GM19324 (cell line): Measurements from ENCODE around the gene FAM47C.
"Not testable (repeated sequence)": the region's sequence is repeated elsewhere in the genome, so short reads cannot be mapped to it uniquely, and the experiment has no call there.

Experiments
- ATAC-seq: cut with Tn5 transposase; IDR thresholded peaks from one replicate; pipeline ENCODE4 v1.9.1; 2021; ENCODE audit warnings: mild to moderate bottlenecking, moderate library complexity; ENCODE audit not compliant: unreplicated experiment, low FRiP score

The FAM47C gene

DNA sequence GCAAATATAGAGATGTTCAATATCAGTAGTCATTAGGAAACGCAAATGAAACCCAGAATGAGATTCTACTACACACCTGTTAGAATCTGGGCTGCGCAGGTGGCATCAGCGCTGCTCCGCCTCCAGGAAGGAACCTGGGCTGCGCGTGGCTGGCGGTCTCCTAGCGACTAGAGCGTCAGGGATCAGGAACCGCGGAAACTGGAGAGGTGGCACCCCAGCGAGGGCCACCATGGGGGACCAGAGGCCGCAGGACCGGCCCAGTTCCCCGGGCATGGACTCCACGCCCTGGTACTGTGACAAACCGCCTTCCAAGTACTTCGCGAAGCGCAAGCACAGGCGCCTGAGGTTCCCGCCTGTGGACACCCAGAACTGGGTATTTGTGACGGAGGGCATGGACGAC, at the start of gene FAM47C:
Gene FAM47C (plus strand): TSS at position 185 of the 400 bp plus-strand sequence. CDS start 45 bp downstream, at position 230.
- not testable (repeated sequence) for ATAC-seq

DNA sequence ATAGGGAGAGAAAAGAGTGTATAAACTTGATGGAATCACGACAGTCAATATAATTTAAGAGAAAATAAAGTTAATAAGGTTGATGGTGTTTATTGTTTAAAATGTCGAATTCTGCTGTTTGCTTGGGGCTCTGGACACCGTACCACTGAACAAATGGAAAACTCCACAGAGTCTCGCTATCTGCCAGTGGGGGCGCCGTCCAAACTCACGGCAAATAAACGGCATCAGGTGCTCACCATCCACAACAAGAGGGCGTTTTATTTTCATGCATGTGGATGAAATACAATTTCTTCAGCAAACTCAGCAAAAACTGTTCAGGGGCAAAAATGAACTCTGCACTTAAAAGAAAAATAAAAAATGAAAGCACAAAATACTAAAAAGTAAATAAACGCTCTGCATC, 46.6 kb upstream of the FAM47C start:
- ATAC-seq = no peak

DNA sequence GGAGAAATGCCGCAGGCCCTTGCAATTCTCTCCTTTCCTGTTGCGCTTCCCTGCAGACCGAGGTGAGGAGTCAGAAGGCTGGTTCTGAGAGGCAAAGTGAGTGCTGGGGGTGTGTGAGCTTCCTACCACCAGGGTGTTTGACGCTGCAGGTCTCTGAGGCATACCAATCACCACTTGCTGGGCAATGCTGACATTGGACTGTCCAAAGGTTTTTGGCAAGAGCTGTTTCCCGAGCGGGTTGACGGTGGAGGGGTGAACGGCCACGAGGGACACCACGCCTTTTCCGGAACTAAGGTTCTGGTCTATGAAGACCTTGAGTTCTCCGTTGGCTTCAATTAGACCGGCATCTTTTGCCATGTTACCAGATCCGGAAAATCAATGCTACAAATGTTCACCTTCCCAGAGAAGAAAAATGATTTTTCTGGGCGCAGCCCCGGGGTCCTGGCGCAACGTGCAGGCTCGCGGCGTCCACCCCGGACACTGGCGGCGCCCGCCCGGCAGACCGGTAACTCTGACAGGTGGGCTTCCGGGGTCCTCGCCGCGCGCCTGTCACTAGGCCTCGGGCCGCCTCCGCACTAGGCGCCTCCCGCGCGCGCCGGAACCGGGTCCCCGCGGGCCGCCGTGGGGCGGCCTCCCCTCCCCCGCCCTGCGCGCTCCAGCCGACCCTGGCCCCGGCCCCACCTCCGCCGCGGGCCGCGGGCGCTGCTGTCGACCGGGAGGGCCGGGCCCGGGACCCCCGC, 44.9 kb upstream of the FAM47C start:
- ATAC-seq = no peak

DNA sequence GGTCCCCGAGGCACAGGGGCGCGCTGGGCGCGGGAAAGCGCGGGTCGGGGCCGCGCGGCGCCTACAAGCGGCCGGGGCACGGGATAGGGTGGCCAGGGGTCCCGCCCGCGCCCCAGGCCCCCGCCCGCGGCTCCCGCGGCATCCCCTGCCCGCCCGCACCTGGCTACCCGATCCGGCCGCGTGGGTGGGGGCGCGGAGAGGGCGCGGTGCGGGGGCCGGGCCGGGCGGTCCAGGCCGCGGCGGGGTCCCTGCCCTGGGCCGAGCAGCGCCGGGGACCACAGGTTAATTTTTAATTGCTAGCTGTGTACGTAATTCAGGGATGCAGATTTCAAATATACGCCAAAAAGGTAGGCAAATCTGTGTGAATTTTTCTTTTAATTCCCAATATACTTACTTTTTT, 44.3 kb upstream of the FAM47C start:
- ATAC-seq = no peak

DNA sequence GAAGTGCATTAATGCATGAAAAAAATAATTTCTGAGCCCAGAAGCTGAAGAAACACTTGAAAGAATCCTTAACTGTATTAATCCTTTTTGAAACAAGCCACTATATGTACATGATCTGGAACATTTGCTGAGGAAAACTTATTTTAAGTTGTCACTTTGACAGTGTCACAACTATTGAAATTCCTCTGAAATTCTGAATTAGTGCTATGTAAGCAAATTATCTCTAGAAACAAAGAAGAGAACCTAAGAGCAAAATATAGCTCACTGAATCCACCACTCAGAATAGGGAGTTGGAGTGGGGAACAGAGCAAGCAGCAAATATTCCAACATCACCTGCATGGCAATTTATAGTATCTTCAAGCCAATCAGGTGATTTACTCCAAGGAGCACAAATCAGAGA, 34.6 kb upstream of the FAM47C start:
- ATAC-seq = no peak

DNA sequence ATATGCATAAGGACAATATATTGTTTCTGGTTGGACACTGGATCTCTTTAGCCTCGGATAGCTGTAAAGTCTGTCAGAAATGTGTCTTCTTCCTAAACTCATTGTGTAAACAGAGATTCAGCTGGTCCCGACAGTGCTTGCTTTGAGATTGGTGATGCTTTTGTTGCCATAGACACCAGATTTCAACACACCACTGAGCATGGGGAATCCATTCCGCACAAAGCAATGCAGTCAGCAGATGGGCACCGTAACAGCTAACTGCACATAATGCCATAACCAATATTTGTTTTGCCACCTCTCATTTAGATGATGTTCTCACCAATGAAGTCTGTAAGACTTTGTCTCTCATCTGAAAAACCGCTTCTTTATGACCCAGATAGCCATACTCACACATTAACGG, 33.3 kb upstream of the FAM47C start:
- no peak for ATAC-seq

DNA sequence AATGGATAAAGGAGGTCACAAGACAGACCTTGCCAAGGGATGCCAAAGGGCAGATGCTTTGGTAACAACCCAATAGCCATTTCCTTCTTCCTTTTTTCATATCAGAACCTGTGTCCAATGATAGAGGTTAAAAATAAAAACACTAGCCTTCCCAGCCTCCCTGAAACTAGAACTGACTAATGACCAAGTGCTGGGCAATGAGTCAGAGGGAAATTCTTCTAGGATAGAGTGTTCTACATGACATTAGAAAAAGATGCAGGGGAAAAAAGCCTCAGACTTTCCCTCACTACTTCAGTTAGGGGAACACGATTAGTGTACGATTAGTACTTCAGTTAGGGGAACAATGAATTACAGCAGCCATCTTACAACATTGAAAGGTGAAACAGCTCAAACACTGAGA, 29.3 kb upstream of the FAM47C start:
- no peak for ATAC-seq

DNA sequence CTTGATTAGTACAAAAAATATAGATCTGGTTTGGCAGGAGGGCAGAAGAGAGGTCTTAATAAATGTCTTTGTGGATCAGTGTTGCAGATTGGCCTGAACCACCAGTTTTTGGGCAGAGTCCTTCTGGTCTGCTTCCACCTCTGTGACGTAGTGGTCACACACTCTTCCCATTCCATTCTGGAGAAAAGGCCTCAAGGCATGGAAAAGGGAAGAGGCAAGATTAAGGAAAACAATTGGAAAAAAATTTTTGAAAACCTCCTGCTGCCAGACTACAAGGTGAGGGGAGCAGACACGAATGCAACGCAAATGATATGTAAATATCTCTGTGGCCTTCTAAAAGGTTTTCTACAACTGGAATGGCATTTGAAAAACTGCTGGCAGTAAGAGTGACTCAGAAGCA, 24.3 kb upstream of the FAM47C start:
- ATAC-seq = no peak

DNA sequence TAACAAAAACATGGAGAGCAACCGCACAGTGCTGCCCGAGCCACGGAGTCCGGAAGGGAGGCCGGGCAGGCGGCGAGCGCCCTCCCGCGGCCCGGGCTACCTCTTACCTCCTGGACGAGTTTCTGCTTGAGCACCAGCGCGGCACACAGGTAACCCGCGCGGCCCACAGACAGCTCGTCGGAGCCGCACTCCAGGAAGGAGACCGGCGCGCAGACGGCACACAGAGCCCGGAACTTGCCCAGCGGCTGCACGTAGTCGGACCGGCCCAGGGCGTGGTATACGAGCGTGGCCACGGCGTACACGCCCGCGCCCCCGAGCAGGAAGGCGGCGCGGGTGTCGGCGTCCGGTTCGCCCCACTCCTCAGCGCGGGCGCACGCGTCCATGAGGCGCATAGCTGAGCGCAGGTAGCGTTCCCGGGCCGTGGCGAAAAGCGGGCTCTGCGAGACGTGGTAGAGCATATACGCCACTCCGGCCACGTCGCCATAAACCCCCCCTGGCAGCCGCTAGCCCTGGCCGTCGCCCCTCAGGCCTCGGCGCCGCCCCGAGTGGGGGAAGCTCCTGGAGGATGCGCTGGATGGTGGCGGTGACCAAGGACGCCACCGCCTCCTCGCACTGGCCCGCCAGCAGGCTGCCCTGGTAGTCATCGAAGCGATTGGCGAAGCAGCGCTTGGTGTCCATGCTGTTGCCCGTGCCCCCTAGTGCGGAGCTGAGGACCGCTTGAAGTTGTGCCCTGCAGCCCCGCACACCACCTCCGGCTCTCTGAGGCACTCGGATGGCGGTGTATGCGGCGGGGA, 22.6 kb upstream of the FAM47C start:
- ATAC-seq = not testable (repeated sequence)

DNA sequence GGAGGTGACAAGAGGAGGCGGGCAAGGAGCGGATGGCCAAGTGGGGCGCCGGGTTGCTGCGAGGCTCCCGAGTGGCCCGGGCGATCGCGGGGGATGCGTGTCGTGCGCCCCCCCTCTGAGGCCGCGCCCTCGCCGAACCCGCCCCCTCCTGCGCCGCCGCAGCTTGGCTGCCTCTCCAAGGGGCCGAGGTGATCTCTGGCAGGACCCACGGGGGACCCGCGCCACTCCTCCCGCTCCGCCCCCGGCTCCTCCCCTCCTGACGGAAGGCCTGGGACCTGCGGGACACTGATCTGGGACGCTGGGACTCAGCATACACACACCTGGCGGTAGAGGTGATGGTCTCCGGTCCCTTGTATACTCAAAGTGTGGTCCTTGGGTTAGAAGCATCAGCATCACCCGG, 21.9 kb upstream of the FAM47C start:
- no peak for ATAC-seq

DNA sequence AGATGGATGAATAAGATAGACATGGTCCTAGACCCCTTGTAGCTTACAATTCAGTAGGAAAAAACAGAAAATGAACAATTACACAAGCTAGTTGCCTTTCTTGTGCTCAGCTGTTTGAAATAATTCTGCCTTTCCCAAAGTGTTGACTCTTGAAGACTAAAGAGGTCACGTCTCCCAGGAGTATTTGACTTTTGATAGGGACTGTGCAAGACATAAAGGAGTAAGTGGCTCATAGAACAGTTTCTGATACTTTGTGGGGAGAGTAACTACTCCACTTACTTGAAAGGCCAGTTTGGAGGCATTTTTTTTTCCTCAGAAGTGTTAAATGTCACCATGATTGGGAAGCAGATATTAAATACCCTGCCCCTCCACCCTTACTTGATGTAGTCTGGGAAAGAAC, 21.0 kb upstream of the FAM47C start:
- ATAC-seq = not testable (repeated sequence)

DNA sequence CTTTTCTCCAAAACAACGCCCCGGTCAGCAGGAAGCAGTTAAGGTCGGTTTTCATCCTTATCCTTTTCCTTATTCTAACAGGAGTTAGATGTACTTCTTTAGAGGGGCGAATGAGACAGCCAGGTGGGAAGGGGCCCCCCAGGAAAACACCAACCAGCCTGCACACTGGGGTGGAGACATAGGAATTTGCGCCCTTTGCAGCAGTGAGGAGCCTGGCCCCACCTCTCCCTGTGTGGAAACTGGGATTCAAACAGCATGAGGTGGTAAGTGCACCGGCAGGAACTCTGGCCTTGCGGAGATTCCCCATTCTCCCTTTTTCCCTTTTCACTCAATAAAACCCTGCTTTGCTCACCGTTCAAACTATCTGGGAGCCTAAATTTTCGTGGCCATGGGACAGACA, 8.0 kb upstream of the FAM47C start:
- no peak for ATAC-seq

DNA sequence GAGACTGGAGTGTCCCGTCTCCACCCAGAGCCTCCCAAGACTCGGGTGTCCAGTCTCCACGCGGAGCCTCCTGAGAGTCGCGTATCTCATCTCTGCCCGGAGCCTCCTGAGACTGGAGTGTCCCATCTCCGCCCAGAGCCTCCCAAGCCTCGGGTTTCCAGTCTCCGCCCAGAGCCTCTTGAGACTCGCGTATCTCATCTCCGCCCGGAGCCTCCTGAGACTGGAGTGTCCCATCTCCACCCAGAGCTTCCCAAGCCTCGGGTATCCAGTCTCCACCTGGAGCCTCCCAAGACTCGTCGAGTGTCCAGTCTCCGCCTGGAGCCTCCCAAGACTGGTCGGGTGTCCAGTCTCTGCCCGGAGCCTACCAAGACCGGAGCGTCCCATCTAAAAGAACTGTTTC, 2.3 kb downstream of the FAM47C start:
- no peak for ATAC-seq

DNA sequence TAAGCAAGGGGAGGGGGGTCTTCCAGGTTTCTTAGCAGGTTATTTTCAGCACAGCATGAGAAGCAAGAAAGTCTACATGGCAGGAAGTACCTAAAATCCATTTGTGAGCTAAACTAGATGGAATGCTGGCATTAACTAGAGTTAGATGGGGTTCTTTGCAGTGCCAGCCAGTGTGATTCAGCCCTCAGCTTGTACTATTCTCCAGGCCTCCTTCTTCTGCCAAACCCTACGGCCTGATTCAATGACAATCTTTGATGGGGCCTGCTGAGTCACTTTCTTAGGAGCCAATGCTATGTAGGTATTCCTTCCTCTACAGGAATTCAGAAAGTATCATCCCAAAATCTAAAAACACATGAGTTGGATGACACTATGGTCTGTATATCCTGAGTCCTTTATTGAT, 26.1 kb downstream of the FAM47C start:
- ATAC-seq = not testable (repeated sequence)

DNA sequence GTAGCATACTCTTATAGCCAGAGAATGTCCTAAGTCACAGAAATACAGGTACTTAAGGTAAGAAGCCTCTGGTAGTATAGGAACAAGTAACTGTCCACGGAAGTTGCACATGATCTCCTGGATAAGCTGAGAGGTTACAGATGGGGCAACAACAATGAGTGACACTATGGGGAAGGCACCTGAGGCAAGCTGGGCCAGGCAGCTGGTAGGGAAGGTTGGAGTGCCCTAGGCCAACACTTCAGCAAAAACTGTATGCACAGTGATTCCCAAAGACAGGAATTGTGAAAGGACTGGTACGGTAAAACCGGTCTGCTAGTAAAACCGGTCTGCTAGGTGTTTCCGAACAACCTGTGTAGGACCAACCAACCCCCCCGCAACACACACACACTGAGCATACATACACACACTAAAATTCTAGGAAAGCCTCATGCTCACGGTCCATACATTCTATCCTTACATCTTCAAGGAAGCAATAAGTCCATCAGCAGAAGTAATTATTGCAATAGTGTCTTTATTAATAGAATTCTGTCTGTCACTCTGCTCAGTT, 28.6 kb downstream of the FAM47C start:
- ATAC-seq = not testable (repeated sequence)

DNA sequence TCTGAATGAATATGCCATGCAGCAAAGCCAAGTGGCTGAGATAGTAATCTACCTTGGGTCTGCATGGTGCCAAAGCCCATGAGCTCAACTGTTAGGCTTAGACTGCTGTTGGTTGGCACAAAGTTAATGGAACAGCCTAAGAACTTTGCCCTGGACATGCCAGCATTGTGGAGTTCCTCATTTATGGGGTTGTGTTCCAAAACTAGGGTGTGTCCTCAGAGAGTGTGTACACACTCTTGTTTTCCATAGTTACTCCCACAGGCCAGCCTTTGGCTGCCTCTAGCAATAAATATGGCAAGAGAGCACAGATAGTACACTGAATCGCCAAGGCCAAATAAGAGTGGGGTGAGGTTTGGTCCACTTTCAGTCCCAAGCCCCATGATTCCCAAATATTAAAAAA, 30.6 kb downstream of the FAM47C start:
- ATAC-seq = not testable (repeated sequence)

DNA sequence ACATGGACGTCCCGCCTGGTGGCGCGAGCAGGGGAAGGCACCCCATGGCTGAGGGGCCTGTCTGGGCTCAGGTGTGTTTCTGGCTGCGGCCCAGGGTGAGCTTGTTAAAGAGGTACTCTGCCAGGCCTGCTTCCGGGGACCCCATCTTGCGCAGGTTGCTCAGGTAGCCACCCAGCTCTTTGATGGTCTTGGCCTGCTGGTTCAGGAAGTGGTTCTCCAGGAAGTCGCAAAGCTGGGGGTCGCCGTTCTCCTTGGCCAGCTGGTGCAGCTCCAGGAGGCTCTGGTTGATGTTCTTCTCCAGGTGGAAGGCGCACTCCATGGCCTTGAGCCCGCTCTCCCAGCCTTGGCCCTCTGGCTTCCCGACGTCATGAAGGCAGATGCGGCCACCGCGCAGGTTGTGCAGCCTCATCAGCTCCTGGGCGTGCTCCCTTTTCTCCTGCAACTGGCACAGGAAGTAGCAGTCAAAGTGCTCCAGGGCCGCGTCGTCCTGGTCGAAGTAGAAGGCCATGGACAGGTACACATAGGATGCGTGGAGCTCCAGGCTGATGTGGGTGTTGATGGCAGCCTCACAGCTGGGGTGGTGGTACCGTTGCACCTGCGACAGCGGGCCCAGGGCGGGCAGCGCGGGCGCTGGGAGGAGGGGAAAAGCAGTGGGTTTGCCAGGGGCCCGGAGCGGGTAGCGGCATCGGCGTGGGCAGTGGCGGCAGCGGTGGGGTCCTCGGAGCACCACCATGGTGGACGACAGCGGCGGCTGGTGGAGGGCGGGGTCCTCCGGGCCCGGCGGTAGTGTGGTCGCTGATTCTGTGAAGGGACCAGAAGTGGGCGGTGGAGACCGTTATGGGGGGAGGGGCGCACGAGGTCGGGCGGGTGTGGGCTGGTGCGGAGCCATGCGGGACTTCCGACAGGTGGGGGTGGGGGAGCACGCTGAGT, 35.1 kb downstream of the FAM47C start:
- ATAC-seq = not testable (repeated sequence)

DNA sequence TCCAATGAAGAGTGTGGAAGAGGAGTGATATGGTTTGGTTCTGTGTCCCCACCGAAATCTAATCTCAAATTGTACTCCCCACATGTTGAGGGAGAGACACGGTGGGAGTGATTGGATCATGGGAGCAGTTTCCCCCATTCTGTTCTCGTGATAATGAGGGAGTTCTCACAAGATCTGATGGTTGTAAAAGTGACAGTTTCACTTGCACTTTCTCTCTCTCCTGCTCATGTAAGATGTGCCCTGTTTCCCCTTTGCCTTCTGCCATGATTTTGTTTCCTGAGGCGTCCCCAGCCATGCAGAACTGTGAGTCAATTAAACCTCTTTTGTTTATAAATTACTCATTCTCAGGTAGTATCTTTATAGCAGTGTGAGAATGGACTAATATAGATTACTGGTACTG, 39.6 kb downstream of the FAM47C start:
- no peak for ATAC-seq

DNA sequence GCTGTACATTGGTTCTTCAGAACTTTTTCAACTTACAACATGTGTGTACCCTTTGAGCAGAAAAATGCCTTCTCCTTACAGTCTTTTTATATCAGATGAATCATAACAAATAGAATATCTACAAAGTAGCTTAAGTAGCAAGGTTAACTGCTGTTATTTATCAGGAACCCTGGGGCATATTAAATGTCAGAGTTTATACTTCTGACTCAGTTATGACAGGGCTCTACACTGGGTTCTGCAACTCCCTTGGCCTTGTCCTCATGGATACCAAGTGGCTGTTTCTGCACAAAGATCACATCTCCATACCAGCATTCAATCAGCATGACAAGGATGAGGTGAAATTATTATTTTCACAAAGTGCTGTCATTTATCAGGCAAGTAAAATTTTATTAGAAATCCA, 49.4 kb downstream of the FAM47C start:
- ATAC-seq = not testable (repeated sequence)

DNA sequence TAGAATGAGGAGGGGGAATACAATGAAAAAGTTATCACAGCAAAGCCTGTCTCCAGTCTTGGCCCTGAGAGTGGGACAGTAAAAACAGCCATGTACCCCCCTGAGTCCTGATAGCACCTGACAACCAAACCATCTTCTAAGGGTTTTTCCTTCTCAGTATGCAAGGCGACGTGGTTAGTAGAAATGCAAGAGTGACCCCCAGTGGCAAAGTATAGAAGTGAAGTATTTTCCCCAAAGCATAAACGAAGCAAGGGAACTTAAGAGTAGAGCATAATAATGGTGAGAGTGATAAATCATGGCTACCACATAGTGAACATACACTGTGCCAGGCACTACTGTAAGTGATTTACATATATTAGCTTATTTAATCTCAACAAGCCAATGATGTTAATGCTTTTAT, 52.8 kb downstream of the FAM47C start:
- peak; percentile 45 for ATAC-seq
